SK-N-MC (cell line): ENCODE results near the gene DDIT4.
"Not testable (repeated sequence)": the region's sequence is repeated elsewhere in the genome, so short reads cannot be mapped to it uniquely, and the experiment has no call there.

Source experiments
- DNase-seq: peaks from one replicate; pipeline ENCODE4 v3.0.0-alpha.2; 2011; ENCODE audit warnings: low read depth, low spot score
- H3K27ac ChIP-seq: fragments of 200-600 bp; sonication (generic); 2 replicates; pipeline ENCODE4 v1.5.1; 2016; ENCODE audit warnings: mixed run types
- H3K36me3 ChIP-seq: fragments of 200-600 bp; sonication (generic); 2 replicates; pipeline ENCODE4 v1.6.1; 2017; ENCODE audit warnings: antibody characterized with exemption, low read length, mixed read lengths; ENCODE audit not compliant: insufficient read depth
- H3K4me3 ChIP-seq: fragments of 200-600 bp; sonication (generic); 2 replicates; pipeline ENCODE4 v1.5.1; 2016
- H3K9ac ChIP-seq: fragments of 200-600 bp; sonication (generic); 2 replicates; pipeline ENCODE4 v1.8.0; 2017; ENCODE audit warnings: mixed run types, mixed read lengths; ENCODE audit not compliant: insufficient read length
- H3K9me3 ChIP-seq: fragments of 200-600 bp; sonication (generic); 2 replicates; pipeline ENCODE4 v1.6.1; 2017; ENCODE audit warnings: low read depth, mild to moderate bottlenecking, antibody characterized with exemption, low read length, moderate library complexity, mixed read lengths
- EZH2 ChIP-seq: fragments of 200-600 bp; sonication (generic); IDR thresholded peaks from one replicate; pipeline ENCODE4 v1.6.1; 2017; ENCODE audit warnings: antibody characterized with exemption
- FOXP2 ChIP-seq: optimal IDR thresholded peaks from 2 replicates; pipeline ENCODE3; 2011; ENCODE audit warnings: mild to moderate bottlenecking, moderate library complexity; ENCODE audit not compliant: insufficient read depth; ENCODE audit errors: extremely low read length, control extremely low read depth
- POLR2AphosphoS5 ChIP-seq: IDR thresholded peaks from 2 replicates; pipeline ENCODE4 v1.6.1; 2012; ENCODE audit warnings: mild to moderate bottlenecking, low read depth, low read length, borderline replicate concordance

Gene DDIT4

DNA sequence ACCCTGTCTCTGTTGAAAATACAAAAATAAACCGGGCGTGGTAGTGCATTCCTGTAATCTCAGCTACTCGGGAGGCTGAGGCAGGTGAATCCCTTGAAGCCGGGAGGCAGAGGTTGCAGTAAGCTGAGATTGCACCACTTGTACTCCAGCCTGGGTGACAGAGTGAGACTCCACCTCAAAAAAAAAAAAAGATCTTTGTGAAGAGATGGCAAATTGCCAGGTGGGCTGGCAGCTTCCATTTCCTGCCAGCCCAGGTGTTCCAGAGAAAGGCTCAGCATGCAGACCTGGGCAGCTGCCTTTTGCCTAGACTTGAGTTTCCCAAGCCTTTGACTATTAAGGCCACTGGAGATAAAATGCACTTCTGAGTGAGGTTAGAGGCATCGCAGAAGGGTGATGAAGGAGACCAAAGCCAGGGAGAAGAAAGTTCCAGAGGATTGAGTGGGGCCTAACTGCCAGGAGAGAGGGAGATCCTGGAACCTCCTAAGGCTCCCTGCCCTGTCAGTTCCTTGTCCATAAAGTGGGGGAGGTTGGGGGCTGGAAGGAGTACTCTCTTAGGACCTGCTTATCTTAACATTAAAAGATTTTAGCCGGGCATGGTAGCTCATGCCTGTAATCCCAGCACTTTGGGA is 10.0 kb upstream of the DDIT4 start:
- Histone ChIP-seq H3K9ac (no peak overlapping the region), H3K27ac (0 out of 2 replicates have a peak overlapping the region, but pooled peaks have one; percentile 42), H3K4me3 (no peak overlapping the region), H3K9me3 (no peaks in the 10 kb centered on the region), H3K36me3 (no peaks in the 10 kb centered on the region)
- TF ChIP-seq FOXP2 (no peak), EZH2 (no peak), POLR2AphosphoS5 (no peak)
- DNase-seq = no peak

DNA sequence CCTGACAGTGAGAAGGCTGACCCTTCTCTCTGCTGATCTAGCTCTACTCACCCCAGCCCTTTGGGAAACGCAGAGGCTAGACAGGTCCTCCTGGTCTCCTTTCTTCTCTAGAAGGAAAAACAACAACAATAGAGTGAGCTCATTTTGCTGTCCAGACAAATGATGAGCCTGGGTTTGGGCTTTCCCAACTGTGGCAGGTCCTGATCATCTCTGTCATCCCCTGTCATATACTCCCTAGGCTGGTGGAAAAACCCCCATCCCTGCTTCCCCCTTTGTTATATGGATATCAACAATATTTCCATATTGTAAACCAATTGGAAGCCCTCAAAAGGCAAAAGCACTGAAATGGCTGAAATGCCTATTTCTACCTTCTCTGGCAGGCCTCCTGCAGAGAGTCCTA is 9.2 kb upstream of the DDIT4 start:
- no peak overlapping the region for H3K9ac ChIP-seq
- no peaks in the 10 kb centered on the region for H3K9me3 ChIP-seq
- DNase-seq = no peak
- H3K27ac ChIP-seq = peak overlapping the region; percentile 68; the same call in 1 of the 2 replicates
- TF ChIP-seq POLR2AphosphoS5 (no peak), EZH2 (no peak), FOXP2 (no peak)
- no peaks in the 10 kb centered on the region for H3K36me3 ChIP-seq
- H3K4me3 ChIP-seq = no peak overlapping the region

DNA sequence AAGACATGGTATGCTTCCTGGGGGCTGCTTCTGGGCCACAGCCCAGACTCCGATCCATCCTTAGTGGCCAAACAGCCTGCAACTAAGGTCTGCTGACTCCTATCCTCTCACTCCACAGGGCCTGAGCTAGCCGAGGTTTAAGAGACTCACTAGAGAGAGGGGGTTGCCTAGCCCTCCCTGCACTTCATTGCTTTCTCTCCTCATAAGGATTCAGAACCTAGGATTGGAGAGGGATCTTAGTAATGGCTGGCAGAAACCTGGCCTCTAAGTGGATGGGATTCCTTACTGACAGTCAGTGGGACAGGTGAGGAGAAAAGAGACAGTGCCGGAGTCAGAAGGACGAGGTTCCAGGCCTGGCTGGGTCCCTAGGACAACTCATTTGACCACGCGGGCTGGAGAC is 8.2 kb upstream of the DDIT4 start:
- DNase-seq = no peak
- Histone ChIP-seq H3K4me3 (no peak overlapping the region), H3K27ac (peak overlapping the region; percentile 68), H3K9ac (no peak overlapping the region), H3K36me3 (no peaks in the 10 kb centered on the region), H3K9me3 (no peaks in the 10 kb centered on the region)
- TF ChIP-seq FOXP2 = no peak
- TF ChIP-seq POLR2AphosphoS5 = no peak
- no peak for TF ChIP-seq EZH2

DNA sequence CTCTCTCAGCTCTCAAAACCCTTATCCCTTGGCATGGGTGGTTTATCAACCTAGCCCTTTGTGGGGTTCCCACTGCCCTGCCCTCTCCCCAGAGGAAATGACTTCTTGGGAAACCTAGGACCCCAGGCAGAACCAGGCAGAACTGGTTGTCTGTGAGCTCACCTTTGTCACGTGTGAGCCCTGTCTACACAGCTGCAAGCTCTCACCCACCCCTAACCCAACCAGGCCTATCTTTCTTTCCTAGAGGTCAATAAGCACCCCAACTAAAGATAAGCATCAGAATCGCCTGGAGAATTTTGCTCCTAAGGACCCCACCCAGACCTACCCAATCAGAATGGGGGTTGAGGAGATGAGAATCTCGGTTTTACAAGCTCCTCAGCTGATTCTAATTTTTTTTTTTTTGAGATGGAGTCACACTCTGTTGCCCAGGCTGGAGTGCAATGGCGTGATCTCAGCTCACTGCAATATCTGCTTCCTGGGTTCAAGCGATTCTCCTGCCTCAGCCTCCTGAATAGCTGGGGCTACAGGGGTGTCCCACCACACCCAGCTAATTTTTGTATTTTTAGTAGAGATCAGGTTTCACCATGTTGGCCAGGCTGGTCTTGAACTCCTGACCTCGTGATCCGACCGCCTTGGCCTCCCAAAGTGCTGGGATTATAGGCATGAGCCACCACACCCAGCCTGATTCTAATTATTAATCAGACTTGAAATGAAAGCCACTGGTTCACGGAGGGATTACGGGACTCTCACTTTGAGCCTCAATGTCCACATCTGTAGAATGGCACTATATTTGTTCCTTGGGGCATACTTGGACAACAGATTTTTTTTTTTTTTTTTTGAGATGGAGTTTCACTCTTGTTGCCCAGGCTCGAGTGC is 7.5 kb upstream of the DDIT4 start:
- TF ChIP-seq FOXP2 (no peak), POLR2AphosphoS5 (no peak), EZH2 (no peak)
- no peaks in the 10 kb centered on the region for H3K36me3 ChIP-seq
- no peaks in the 10 kb centered on the region for H3K9me3 ChIP-seq
- peak overlapping the region; percentile 68; the same call in 1 of the 2 replicates for H3K27ac ChIP-seq
- H3K9ac ChIP-seq = no peak overlapping the region
- H3K4me3 ChIP-seq = no peak overlapping the region
- DNase-seq = no peak

DNA sequence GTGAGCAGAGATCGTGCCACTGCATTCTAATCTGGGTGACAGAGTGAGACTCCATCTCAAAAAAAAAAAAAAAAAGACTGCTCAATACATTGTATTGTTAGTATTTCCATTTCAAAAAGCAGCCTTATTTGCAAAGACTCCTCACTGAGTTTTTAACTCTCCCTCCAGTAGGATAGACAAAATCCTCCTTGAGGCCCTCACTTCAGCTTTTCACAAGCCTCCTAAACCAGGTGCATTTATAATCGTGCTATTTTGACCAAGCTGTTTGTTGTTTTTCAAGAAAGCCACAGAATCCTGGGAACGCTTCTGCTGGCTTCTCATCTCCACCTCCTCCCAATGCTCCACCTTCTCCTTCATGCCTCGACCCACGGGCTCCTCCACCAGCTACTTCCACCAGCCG is 6.3 kb upstream of the DDIT4 start:
- DNase-seq = no peak
- H3K4me3 ChIP-seq = no peak overlapping the region
- H3K27ac ChIP-seq = 0 out of 2 replicates have a peak overlapping the region, but pooled peaks have one; percentile 2
- TF ChIP-seq FOXP2 (no peak), POLR2AphosphoS5 (no peak), EZH2 (no peak)
- H3K9ac ChIP-seq = no peak overlapping the region
- H3K36me3 ChIP-seq = no peaks in the 10 kb centered on the region
- H3K9me3 ChIP-seq = no peaks in the 10 kb centered on the region

DNA sequence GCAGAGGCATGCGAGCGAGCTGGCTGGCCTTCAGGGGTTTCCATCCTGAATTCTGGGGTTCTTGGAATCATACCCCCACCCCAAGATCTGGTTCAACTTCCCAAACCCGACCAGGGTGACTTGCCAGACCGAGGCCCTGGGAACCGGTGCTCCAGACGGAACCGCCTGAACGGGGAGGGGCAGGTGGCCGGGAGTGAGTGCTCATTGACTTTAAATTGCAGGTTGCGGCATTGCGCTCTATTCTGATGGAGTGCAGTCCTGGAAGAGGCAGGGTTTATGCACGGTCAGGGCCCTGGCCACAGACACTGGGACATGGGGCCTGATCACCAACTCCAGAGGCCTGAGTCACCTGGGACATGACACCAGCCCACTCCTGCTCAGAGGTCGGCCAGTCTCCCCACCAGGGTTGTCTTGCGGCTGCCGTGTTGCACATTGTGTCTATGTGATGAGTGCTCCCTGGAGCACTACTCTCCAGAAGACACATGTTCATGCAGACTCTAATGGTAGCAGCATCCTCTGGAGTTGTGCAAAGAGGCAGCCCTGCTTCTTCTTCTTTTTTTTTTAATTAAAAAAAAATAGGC is 5.8 kb upstream of the DDIT4 start:
- Histone ChIP-seq H3K9ac (no peak overlapping the region), H3K27ac (0 out of 2 replicates have a peak overlapping the region, but pooled peaks have one; percentile 2), H3K4me3 (no peak overlapping the region), H3K36me3 (no peaks in the 10 kb centered on the region), H3K9me3 (no peaks in the 10 kb centered on the region)
- TF ChIP-seq EZH2 (no peak), FOXP2 (no peak), POLR2AphosphoS5 (no peak)
- no peak for DNase-seq

DNA sequence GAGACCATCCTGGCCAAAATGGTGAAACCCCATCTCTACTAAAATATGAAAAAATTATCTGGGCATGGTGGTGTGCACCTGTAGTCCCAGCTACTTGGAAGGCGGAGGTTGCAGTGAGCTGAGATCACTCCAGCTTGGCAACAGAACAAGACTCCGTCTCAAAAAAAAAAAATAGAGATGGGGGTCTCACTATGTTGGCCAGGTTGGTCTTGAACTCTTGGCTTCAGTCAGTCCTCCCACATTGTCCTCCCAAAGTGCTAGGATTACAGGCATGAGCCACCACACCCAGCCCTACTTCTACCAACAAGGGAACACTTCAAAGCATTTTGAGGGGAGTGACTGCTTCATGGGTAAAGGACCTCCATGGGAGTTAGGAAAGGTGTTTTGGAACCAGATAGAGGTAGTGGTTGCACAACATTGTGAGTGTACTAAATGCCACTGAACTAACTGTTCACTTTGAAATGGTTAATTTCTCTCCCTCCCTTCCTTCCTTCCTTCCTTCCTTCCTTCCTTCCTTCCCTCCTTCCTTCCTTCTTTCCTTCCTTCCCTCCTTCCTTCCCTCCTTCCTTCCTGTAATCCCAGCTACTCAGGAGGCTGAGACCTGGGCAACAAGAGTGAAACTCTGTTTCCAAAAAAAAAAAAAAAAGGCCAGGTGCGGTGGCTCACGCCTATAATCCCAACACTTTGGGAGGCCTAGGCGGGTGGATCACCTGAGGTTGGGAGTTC is 5.1 kb upstream of the DDIT4 start:
- not testable (repeated sequence) for H3K27ac ChIP-seq, H3K36me3 ChIP-seq, H3K9ac ChIP-seq, H3K4me3 ChIP-seq, DNase-seq, H3K9me3 ChIP-seq

DNA sequence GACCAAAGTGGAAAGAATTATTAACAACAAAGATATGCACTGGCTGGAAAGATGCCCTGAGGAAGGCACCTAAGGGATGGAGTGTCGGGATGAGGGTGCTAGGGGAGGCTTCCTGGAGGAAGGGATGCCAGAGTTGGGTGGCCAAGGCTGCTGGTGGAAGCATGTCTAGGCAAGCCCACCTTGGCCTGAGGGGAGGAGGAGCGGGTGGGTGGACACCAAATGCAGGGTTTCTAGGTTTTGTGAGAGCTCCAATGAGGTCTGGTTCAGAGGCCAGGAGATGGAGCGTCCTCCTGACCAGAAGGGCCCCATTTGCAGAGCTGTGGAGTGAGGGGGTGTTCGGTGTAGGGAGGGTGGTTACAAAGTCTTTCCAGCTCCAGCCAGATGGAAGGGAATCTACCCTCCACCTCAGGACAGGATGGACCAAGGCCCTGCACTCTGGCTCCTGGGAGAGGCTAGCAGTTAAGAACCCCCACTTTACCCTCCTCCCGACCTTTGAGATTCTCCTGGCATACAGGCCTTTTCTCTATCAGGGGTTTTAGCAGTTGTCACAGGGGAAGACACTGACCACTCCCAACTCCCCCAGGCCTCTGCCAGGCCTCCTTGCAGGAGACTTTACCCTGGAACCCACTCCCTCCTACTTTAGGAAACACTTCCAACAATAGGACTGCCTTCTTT is 3.0 kb upstream of the DDIT4 start:
- H3K4me3 ChIP-seq = no peak overlapping the region
- TF ChIP-seq EZH2 (no peak), FOXP2 (no peak), POLR2AphosphoS5 (no peak)
- no peak overlapping the region for H3K27ac ChIP-seq
- no peaks in the 10 kb centered on the region for H3K9me3 ChIP-seq
- no peak for DNase-seq
- H3K36me3 ChIP-seq = peaks cover 12% of the 10 kb centered on the region
- no peak overlapping the region for H3K9ac ChIP-seq
